Measurements from ENCODE around the gene ZNF577. TPM values are rescaled to one million over a fixed set of nuclear protein-coding genes. Genes with fewer than 3 reads are reported as not detected.
"Not testable (repeated sequence)": the region's sequence is repeated elsewhere in the genome, so short reads cannot be mapped to it uniquely, and the experiment has no call there.

ZNF577 gene
- total RNA-seq, result 1 to 10 TPM; 4.1 to 5.3 TPM

DNA sequence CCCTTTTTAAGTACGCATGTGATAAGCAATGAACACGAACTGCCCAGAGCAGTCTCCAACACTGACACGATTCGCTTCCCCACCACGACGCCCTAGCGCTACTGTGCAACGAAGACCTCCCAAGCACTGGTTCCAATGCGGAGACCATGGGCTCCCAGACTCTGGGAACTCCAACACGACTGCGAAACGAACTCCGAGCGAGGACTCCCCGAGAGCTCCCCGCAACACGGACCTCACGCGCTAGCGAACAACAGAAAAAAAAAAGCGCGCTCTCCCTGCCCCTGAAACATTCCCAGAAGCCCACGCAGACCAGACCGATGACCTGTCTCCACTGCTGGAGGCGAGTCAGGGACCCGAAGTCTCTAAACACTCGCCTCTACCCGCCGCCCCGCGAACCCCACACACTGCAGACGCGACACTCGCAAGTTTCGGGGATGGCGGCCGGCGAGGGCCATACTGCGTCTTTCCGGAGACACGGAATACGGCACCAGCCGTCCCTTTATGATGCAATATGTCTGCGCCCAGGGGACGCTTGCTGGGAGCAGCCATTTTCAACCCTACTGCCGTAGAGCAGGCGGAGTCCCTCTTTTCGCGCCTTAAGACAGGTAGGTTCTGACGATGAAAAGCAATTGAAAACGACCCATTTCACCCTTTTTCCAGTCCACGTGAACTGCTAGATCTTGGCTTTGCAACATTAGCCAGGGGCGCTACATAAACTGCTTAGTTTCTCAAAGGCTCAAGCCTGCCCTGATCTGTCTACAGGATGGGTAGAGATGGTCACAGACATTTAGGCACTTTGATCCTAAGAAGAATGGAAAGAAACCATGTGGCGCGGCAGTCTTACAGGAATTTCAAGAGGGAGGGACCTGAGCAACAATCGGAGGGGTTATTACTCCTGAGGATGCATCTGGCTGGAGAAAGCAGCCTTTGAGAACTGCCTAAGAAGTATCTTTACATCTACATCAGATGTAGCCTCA, at the start of gene ZNF577:
ZNF577 (minus strand) TSS at position 430 of the 977 bp plus-strand sequence. CDS start 7,569 bp downstream, outside the sequence.
- ChIA-PET POLR2A (no interaction called here), CTCF (no interaction called here)
- Mint-ChIP-seq H3K4me1 (ENCODE audit: low read depth) (no peaks in the 10 kb centered on the region), H3K9me3 (peaks cover 80% of the 10 kb centered on the region), H3K36me3 (peaks cover 88% of the 10 kb centered on the region), H3K27ac (no peak within 1 kb of the TSS), H3K4me3 (peak within 1 kb of the TSS; percentile 80), H3K27me3 (no peaks in the 10 kb centered on the region)
- DNase-seq, result peak; percentile 67
- intact Hi-C loops (cut with micrococcal nuclease), result no loop called here

DNA sequence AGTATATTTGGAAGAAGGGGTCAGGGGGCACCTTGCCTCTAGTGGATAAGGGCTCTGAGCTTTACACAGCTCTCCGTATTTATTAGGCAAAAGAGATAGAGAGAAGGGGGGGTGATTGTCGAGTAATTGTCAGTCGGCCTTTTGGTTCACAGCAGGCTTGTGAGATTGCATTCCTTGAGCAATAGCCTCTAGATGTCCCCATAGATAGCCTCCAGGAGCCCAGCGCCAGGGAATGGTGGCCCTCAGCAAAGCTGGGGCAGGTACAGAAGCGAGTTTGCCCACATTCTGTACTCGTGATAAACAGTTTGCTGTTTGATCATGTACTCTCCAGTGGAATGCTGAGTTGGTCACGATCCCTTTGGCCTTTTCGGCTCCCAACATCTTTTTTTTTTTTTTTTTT, 44.2 kb upstream of the ZNF577 start:
- no peak for DNase-seq
- Mint-ChIP-seq H3K4me1 (ENCODE audit: low read depth) (peaks cover 14% of the 10 kb centered on the region), H3K27me3 (no peaks in the 10 kb centered on the region), H3K27ac (no peak overlapping the region), H3K9me3 (peaks cover 47% of the 10 kb centered on the region), H3K4me3 (no peak overlapping the region), H3K36me3 (peaks cover 83% of the 10 kb centered on the region)
- intact Hi-C loops (cut with micrococcal nuclease), result no loop called here
- ChIA-PET CTCF (no interaction called here), POLR2A (no interaction called here)

GRCh38 chr19:51927859-51928258, 40.1 kb upstream of the ZNF577 start:
- H3K36me3 Mint-ChIP-seq, result peaks cover 75% of the 10 kb centered on the region
- intact Hi-C loops (cut with micrococcal nuclease), result loop anchor here (1.0 to 5.0 kb wide), 5 partner anchors 23 to 121 kb away; partner anchors contain the start of genes ZNF350, ZNF432, ZNF614 and ZNF615
- ChIA-PET CTCF (no interaction called here), POLR2A (no interaction called here)
- H3K27me3 Mint-ChIP-seq, result no peaks in the 10 kb centered on the region
- peak overlapping the region; percentile 97 for H3K27ac Mint-ChIP-seq
- peak overlapping the region; percentile 92 for H3K4me3 Mint-ChIP-seq
- no peak for DNase-seq
- H3K9me3 Mint-ChIP-seq, result peaks cover 60% of the 10 kb centered on the region
- peaks cover 20% of the 10 kb centered on the region for H3K4me1 Mint-ChIP-seq (ENCODE audit: low read depth)

DNA sequence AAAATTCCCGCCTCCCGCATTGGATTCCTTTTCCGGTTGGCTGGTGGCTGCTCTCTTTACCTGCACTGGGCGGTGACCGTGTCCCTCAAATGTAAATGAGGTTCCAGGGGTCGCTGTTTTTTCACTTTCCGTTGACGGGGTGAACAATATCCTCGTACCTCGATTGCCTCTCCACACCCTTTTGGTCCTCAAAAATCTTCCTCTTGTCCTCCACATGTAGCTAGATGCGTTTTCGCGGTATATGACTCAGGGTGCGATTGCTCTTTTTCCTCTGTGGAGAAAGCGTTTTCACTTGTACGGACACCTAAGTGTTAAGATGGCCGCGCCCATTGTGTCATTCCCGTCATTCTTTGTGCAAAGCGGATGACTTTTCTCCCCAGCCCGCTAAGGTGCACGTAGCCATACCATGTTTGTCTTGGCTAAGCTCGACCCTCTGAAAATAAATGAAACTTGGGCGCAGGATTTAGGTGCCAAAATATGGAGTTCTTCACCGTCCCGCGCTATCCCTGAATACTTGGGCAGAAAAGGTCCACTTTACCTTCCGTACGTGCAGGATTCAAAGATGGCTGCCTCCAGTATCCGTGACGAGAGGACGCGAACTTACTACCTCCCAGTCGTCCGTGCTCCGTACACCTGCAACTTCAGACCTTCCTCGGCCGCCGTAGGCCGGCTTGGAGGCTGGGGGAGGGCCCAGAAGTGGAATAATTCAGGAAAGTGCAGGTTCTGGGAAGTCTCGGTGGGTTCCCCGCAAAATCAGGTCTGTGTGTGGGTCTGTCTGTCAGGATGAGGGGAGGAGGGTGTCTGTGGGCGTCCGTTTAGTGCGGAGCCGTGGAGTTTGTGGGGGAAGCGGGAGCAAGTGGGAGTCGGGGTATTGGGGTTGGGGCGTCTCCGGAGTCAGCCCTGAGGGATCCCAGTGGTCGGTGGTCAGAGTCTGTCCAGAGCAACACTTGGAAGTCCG, 39.3 kb upstream of the ZNF577 start, which contains the start of gene ZNF613:
ZNF613 (plus strand) TSS at position 689 of the 958 bp plus-strand sequence. CDS start 8,749 bp downstream, outside the sequence.
- ChIA-PET POLR2A (interaction anchor here (0.5 kb wide), 1 partner anchor 28 kb away, joined by 3 read pairs; no protein-coding TSS in a partner anchor), CTCF (interaction anchor here (0.7 kb wide), 1 partner anchor 725 kb away, joined by 3 read pairs; no protein-coding TSS in a partner anchor)
- peaks cover 71% of the 10 kb centered on the region for H3K36me3 Mint-ChIP-seq
- H3K27me3 Mint-ChIP-seq, result no peaks in the 10 kb centered on the region
- DNase-seq, result peak; percentile 90
- peaks cover 66% of the 10 kb centered on the region for H3K9me3 Mint-ChIP-seq
- peaks cover 20% of the 10 kb centered on the region for H3K4me1 Mint-ChIP-seq (ENCODE audit: low read depth)
- H3K27ac Mint-ChIP-seq, result peak within 1 kb of the TSS; percentile 97
- intact Hi-C loops (cut with micrococcal nuclease), result loop anchor here (1.0 to 5.0 kb wide), 5 partner anchors 22 to 122 kb away; partner anchors contain the start of genes ZNF350, ZNF432, ZNF614 and ZNF615
- peak within 1 kb of the TSS; percentile 92 for H3K4me3 Mint-ChIP-seq

GRCh38 chr19:51926426-51926783, 38.7 kb upstream of the ZNF577 start:
- Mint-ChIP-seq H3K9me3 (peaks cover 67% of the 10 kb centered on the region), H3K4me1 (ENCODE audit: low read depth) (peaks cover 20% of the 10 kb centered on the region), H3K27ac (peak overlapping the region; percentile 97), H3K36me3 (peaks cover 71% of the 10 kb centered on the region), H3K4me3 (peak overlapping the region; percentile 92), H3K27me3 (no peaks in the 10 kb centered on the region)
- no peak for DNase-seq
- intact Hi-C loops (cut with micrococcal nuclease), result loop anchor here (2.0 to 5.0 kb wide), 2 partner anchors 101 to 122 kb away; partner anchors contain the start of genes ZNF432 and ZNF614
- ChIA-PET POLR2A (interaction anchor here (0.5 kb wide), 1 partner anchor 28 kb away, joined by 3 read pairs; no protein-coding TSS in a partner anchor), CTCF (no interaction called here)

DNA sequence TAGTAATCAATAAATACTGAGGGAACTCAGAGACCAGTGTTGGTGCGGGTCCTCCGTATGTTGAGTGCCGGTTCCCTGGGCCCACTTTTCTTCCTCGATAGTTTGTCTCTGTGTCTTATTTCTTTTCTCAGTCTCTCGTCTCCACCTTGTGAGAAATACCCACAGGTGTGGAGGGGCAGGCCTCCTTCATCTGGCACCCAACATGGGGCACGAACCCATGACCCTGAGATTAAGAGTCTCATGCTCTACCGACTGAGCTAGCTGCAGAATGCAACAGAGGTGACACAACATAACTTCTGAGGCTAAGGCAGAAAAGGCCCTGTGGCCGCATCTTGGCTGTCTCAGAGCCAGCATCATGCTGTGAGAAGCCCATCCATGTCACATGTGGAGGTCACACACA, 34.2 kb upstream of the ZNF577 start:
- ChIA-PET POLR2A (no interaction called here), CTCF (no interaction called here)
- peaks cover 7% of the 10 kb centered on the region for H3K4me1 Mint-ChIP-seq (ENCODE audit: low read depth)
- peaks cover 87% of the 10 kb centered on the region for H3K9me3 Mint-ChIP-seq
- no peak overlapping the region for H3K27ac Mint-ChIP-seq
- intact Hi-C loops (cut with micrococcal nuclease), result no loop called here
- H3K4me3 Mint-ChIP-seq, result no peak overlapping the region
- peaks cover 64% of the 10 kb centered on the region for H3K36me3 Mint-ChIP-seq
- H3K27me3 Mint-ChIP-seq, result no peaks in the 10 kb centered on the region
- no peak for DNase-seq

DNA sequence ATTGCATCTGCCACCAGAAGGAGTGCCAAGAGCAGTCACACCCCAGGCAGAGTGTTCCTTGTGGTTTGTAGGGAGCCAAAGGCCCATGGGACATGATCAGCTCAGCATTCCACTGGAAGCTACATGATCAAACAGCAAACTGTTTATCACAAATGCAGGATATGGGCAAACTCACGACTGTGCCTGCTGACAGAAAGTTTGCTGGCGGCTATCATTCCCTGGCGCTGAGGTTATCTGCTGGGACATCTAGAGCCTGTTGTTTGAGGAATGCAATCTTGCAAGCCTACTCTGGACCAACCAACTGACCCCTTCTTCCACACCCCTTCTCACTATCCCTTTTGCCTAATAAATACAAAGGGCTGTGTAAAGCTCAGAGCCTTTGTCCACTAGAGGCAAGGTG, 31.9 kb upstream of the ZNF577 start:
- ChIA-PET CTCF (no interaction called here), POLR2A (no interaction called here)
- intact Hi-C loops (cut with micrococcal nuclease), result no loop called here
- H3K27me3 Mint-ChIP-seq, result no peaks in the 10 kb centered on the region
- H3K36me3 Mint-ChIP-seq, result peaks cover 59% of the 10 kb centered on the region
- no peaks in the 10 kb centered on the region for H3K4me1 Mint-ChIP-seq (ENCODE audit: low read depth)
- DNase-seq, result no peak
- H3K27ac Mint-ChIP-seq, result no peak overlapping the region
- H3K9me3 Mint-ChIP-seq, result peaks cover 86% of the 10 kb centered on the region
- H3K4me3 Mint-ChIP-seq, result no peak overlapping the region

- Mint-ChIP-seq H3K27ac (no peak overlapping the region), H3K9me3 (peaks cover 78% of the 10 kb centered on the region), H3K36me3 (peaks cover 51% of the 10 kb centered on the region), H3K4me1 (ENCODE audit: low read depth) (no peaks in the 10 kb centered on the region), H3K27me3 (no peaks in the 10 kb centered on the region), H3K4me3 (no peak overlapping the region)
- intact Hi-C loops (cut with micrococcal nuclease), result no loop called here
- no peak for DNase-seq
- CTCF ChIA-PET, result no interaction called here
- POLR2A ChIA-PET, result no interaction called here
These were observed 28.4 kb upstream of the ZNF577 start for GRCh38 chr19:51916167-51916566.

DNA sequence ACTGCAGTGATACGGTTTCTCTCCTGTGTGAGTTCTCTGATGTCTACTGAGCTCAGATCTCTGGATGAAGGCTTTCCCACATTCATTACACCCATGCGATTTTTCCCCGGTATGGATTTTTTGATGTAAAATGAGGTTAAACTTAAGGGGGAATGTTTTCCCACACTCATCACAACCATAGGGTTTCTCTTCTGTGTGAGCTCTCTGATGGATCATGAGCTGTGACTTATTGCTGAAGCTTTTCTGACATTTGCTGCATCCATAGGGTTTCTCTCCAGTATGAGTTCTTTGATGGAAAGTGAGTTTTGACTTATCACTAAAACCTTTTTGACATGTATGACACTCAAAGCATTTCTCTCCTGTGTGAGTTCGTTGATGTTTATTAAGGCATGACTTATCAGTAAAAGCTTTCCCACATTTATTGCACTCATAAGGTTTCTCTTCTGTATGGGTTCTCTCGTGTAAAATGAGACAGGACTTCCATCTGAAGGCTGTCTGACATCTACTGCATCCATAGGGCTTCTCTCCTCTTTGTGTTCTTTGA, 27.6 kb upstream of the ZNF577 start:
- H3K9me3 Mint-ChIP-seq, result peaks cover 76% of the 10 kb centered on the region
- no peak overlapping the region for H3K27ac Mint-ChIP-seq
- no peak for DNase-seq
- intact Hi-C loops (cut with micrococcal nuclease), result no loop called here
- CTCF ChIA-PET, result no interaction called here
- no peaks in the 10 kb centered on the region for H3K27me3 Mint-ChIP-seq
- POLR2A ChIA-PET, result no interaction called here
- H3K4me3 Mint-ChIP-seq, result no peak overlapping the region
- no peaks in the 10 kb centered on the region for H3K4me1 Mint-ChIP-seq (ENCODE audit: low read depth)
- H3K36me3 Mint-ChIP-seq, result peaks cover 50% of the 10 kb centered on the region

DNA sequence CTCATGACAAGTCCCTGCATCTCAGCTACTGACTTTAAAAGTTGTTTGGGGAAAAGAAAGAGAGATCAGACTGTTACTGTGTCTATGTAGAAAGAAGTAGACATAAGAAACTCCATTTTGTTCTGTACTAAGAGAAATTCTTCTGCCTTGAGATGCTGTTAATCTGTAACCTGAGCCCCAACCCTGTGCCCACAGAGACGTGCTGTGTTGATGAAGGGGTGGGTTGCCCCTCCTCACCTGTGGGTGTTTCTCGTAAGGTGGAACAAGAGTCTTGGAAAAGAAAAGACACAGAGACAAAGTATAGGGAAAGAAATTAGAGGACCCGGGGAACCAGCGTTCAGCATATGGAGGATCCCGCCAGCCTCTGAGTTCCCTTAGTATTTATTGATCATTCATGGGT, 20.2 kb upstream of the ZNF577 start:
- DNase-seq; H3K27ac Mint-ChIP-seq; intact Hi-C loops (cut with micrococcal nuclease); CTCF ChIA-PET; POLR2A ChIA-PET; H3K4me3 Mint-ChIP-seq: not testable (repeated sequence)
- Mint-ChIP-seq H3K36me3 (peaks cover 65% of the 10 kb centered on the region), H3K9me3 (peaks cover 69% of the 10 kb centered on the region), H3K27me3 (peaks cover 20% of the 10 kb centered on the region), H3K4me1 (ENCODE audit: low read depth) (peaks cover 16% of the 10 kb centered on the region)

- H3K27ac Mint-ChIP-seq; H3K4me3 Mint-ChIP-seq; intact Hi-C loops (cut with micrococcal nuclease); CTCF ChIA-PET; POLR2A ChIA-PET; DNase-seq: not testable (repeated sequence)
- Mint-ChIP-seq H3K4me1 (ENCODE audit: low read depth) (peaks cover 20% of the 10 kb centered on the region), H3K9me3 (peaks cover 75% of the 10 kb centered on the region), H3K36me3 (peaks cover 79% of the 10 kb centered on the region), H3K27me3 (peaks cover 20% of the 10 kb centered on the region)
These were observed 18.4 kb upstream of the ZNF577 start for GRCh38 chr19:51906108-51906507.
